ENCODE data around the gene KCTD5.

The KCTD5 gene

GRCh38 chr16:2748757-2749455 lies 66.6 kb downstream of the KCTD5 start:
- FAIRE-seq (no peak), DNase-seq (ENCODE audit: insufficient read length) (no peak)
- TF ChIP-seq TAF1 (IDR thresholded peaks at IDR 0.05; ENCODE audit: borderline replicate concordance, low read depth, low read length) = no peak
- TF ChIP-seq POLR2AphosphoS5 (IDR thresholded peaks at IDR 0.05; ENCODE audit: low read depth, low read length) = no peak
- no peak for TF ChIP-seq POLR2A (IDR thresholded peaks at IDR 0.05; ENCODE audit: low read depth, low read length)

GRCh38 chr16:2749476-2749875 lies 67.2 kb downstream of the KCTD5 start:
- FAIRE-seq (no peak), DNase-seq (ENCODE audit: insufficient read length) (no peak)
- TF ChIP-seq POLR2AphosphoS5 (IDR thresholded peaks at IDR 0.05; ENCODE audit: low read depth, low read length) (no peak), TAF1 (IDR thresholded peaks at IDR 0.05; ENCODE audit: borderline replicate concordance, low read depth, low read length) (no peak), POLR2A (IDR thresholded peaks at IDR 0.05; ENCODE audit: low read depth, low read length) (no peak)

DNA sequence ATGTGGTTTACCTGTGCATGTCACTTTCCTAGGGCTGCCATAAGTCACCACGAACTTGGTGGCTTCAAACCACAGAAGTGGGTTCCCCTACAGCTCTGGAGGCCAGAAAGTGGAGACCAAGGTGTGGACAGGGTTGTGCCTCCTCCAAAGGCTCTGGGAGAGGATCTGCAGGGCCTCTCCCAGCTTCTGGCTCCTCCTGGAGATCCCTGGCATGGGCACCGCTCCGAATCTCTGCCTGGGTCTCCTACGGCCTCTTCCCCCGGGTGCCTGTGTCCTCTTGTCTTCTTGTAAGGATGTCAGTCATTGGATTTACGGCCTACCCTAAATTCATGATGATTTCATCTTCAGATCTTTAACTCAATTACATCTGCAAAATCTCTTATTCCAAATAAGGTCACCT lies 67.6 kb downstream of the KCTD5 start:
- no peak for TF ChIP-seq TAF1 (IDR thresholded peaks at IDR 0.05; ENCODE audit: borderline replicate concordance, low read depth, low read length)
- TF ChIP-seq POLR2AphosphoS5 (IDR thresholded peaks at IDR 0.05; ENCODE audit: low read depth, low read length) = no peak
- no peak for TF ChIP-seq POLR2A (IDR thresholded peaks at IDR 0.05; ENCODE audit: low read depth, low read length)
- FAIRE-seq = no peak
- DNase-seq (ENCODE audit: insufficient read length) = no peak

DNA sequence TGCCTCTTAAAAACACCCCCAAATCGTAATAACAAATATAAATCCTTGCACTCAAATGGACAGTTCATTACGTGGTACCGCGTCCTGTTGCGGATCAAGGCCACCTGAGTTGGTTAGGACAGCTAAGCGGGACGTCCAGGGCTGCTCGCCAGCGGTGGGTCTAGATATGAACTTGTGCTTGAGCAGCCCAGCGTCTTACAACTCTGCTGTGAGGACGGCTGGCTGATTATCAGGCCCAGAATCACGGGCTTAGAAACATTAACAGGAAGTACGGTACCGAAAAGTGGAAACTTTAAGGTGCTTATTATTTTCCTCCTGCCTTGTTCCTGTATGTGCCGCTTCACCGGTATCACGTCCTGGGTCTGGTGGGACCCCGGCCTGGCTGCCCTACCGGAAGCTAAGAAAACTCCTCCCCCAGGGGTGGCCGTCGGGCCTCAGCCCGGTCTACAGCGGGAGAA lies 69.3 kb downstream of the KCTD5 start:
- no peak for TF ChIP-seq TAF1 (IDR thresholded peaks at IDR 0.05; ENCODE audit: borderline replicate concordance, low read depth, low read length)
- no peak; the same call in 1 of the 2 replicates for TF ChIP-seq POLR2AphosphoS5 (IDR thresholded peaks at IDR 0.05; ENCODE audit: low read depth, low read length)
- TF ChIP-seq POLR2A (IDR thresholded peaks at IDR 0.05; ENCODE audit: low read depth, low read length) = peak; percentile 36; the same call in 1 of the 2 replicates
- peak; percentile 89 for DNase-seq (ENCODE audit: insufficient read length)
- no peak for FAIRE-seq

GRCh38 chr16:2752035-2752849 lies 69.9 kb downstream of the KCTD5 start, which contains the start of gene SRRM2:
Gene SRRM2, plus strand, starts transcription at chr16:2752638. Its CDS starts 3,727 bp downstream, at chr16:2756365.
- peak; percentile 97 for FAIRE-seq
- TF ChIP-seq TAF1 (IDR thresholded peaks at IDR 0.05; ENCODE audit: borderline replicate concordance, low read depth, low read length) = peak; percentile 80
- peak; percentile 72; the same call in 1 of the 2 replicates for TF ChIP-seq POLR2AphosphoS5 (IDR thresholded peaks at IDR 0.05; ENCODE audit: low read depth, low read length)
- TF ChIP-seq POLR2A (IDR thresholded peaks at IDR 0.05; ENCODE audit: low read depth, low read length) = peak; percentile 93

DNA sequence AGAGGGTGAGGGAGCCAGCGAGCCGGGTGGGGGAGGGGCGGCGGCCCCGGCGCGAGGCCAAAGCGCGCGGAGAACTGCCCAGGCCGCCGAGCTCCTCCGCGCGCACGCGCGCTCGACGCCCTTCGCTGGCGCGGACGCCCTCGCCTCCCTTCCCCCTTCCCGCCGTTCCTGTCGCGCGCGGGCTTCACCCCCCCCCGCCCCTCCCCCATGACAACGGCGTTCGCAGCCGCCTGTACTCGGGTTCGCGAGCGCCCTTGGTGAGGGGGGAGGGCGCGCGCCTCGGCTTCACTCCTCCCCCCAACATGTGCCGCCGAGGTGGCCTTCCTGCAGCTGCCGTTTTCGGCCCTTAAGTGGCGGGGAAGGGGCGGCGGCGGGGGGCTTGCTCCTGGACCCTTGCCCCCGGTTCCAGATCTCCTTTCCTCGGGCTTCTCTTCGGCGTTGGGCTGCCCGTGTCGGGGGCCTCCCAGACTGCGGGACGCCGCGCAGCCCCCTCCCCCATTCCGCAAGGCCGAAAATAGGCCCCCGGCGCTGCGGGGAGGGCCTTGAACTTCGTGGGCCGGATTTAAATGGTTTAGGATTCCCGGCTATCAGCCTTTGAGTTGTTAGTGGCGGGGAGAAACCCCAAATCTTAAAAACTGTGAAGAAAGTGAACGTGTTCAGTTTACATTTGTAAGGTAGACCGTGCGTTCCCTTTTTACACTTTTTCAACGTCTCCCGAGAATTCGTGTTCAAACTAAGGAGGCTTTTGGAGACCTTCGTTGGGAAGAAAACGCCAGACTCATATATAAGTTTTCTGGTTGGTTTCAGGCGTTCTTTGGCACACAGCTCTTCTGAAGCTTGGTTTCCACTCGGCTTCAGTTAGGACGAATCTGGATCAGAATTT lies 70.8 kb downstream of the KCTD5 start:
- TF ChIP-seq TAF1 (IDR thresholded peaks at IDR 0.05; ENCODE audit: borderline replicate concordance, low read depth, low read length) (no peak), POLR2AphosphoS5 (IDR thresholded peaks at IDR 0.05; ENCODE audit: low read depth, low read length) (no peak), POLR2A (IDR thresholded peaks at IDR 0.05; ENCODE audit: low read depth, low read length) (no peak)
- FAIRE-seq (no peak), DNase-seq (ENCODE audit: insufficient read length) (peak; percentile 78)

More at GRCh38 chr16:2752035-2752849, 69.9 kb downstream of the KCTD5 start, which contains the start of gene SRRM2:
- DNase-seq (ENCODE audit: insufficient read length) = peak; percentile 94

- TF ChIP-seq TAF1 (IDR thresholded peaks at IDR 0.05; ENCODE audit: borderline replicate concordance, low read depth, low read length) = no peak
- TF ChIP-seq POLR2A (IDR thresholded peaks at IDR 0.05; ENCODE audit: low read depth, low read length) = no peak; the same call in 1 of the 2 replicates
- no peak for TF ChIP-seq POLR2AphosphoS5 (IDR thresholded peaks at IDR 0.05; ENCODE audit: low read depth, low read length)
These were observed 71.4 kb downstream of the KCTD5 start for GRCh38 chr16:2753733-2754020.

GRCh38 chr16:2755158-2755557 lies 72.8 kb downstream of the KCTD5 start:
- DNase-seq (ENCODE audit: insufficient read length) (no peak), FAIRE-seq (no peak)
- TF ChIP-seq TAF1 (IDR thresholded peaks at IDR 0.05; ENCODE audit: borderline replicate concordance, low read depth, low read length) = no peak
- no peak for TF ChIP-seq POLR2AphosphoS5 (IDR thresholded peaks at IDR 0.05; ENCODE audit: low read depth, low read length)
- TF ChIP-seq POLR2A (IDR thresholded peaks at IDR 0.05; ENCODE audit: low read depth, low read length) = 0 out of 2 replicates have a peak, but pooled peaks have one; percentile 3

More at GRCh38 chr16:2753733-2754020, 71.4 kb downstream of the KCTD5 start:
- DNase-seq (ENCODE audit: insufficient read length) (no peak), FAIRE-seq (no peak)

DNA sequence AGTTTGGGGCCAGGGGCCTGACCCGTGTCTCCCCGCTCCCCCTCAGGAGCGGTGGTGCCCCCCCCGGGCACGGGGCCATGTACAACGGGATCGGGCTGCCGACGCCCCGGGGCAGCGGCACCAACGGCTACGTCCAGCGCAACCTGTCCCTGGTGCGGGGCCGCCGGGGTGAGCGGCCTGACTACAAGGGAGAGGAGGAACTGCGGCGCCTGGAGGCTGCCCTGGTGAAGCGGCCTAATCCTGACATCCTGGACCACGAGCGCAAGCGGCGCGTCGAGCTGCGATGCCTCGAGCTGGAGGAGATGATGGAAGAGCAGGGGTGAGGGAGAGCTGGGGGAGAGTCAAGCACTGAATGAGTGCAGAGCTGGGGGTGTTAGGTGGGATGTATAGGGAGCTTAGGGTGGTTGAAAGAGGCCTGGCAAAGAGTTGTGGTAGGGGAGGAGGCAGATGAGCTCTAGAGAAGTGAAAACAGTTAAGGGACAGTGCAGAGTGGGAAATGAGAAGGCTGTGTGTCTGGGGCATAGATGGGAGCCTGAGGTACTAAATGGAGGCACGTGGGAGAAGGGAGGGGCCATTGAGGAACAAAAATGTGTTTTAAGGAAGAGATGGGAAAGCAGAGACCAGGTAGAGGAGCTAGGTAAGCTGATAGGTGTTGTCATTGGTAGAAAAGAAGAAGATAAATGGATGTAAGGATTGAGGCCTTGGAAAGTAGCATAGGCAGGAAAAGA lies 74.1 kb downstream of the KCTD5 start:
- TF ChIP-seq POLR2AphosphoS5 (IDR thresholded peaks at IDR 0.05; ENCODE audit: low read depth, low read length) (no peak), TAF1 (IDR thresholded peaks at IDR 0.05; ENCODE audit: borderline replicate concordance, low read depth, low read length) (no peak), POLR2A (IDR thresholded peaks at IDR 0.05; ENCODE audit: low read depth, low read length) (no peak)
- DNase-seq (ENCODE audit: insufficient read length) = no peak
- FAIRE-seq = no peak

GRCh38 chr16:2757344-2757743 lies 75.0 kb downstream of the KCTD5 start:
- DNase-seq (ENCODE audit: insufficient read length) = no peak
- TF ChIP-seq POLR2A (IDR thresholded peaks at IDR 0.05; ENCODE audit: low read depth, low read length) (no peak), TAF1 (IDR thresholded peaks at IDR 0.05; ENCODE audit: borderline replicate concordance, low read depth, low read length) (no peak), POLR2AphosphoS5 (IDR thresholded peaks at IDR 0.05; ENCODE audit: low read depth, low read length) (no peak)
- FAIRE-seq = no peak

All from GM12892 (cell line).